GM23338 (cell line): ENCODE measurements around the gene VEZT. TPM values are rescaled to one million over a fixed set of nuclear protein-coding genes. Genes with fewer than 3 reads are reported as not detected.
A peak's percentile ranks its signal among the peaks of the same experiment; 100 is the strongest.

ENCODE experiments used
- ATAC-seq: fragments of 200-7000 bp; cut with Tn5 transposase; 3 replicates; pipeline ENCODE4 v1.9.1; 2020
- DNase-seq: peaks from one replicate; pipeline ENCODE4 v3.0.0-alpha.2; 2015; ENCODE audit warnings: low spot score
- H2AFZ ChIP-seq: fragments of 200-600 bp; sonication (generic); 2 replicates; pipeline ENCODE4 v1.8.0; 2016; ENCODE audit warnings: antibody characterized with exemption, mild to moderate bottlenecking, moderate library complexity
- H3F3A ChIP-seq: fragments of 200-600 bp; sonication (generic); replicated peaks from 2 replicates; pipeline ENCODE4 v1.8.0; 2017; ENCODE audit warnings: antibody characterized with exemption, mixed run types, low read depth
- H3K27ac ChIP-seq: fragments of 200-600 bp; sonication (generic); 2 replicates; pipeline ENCODE4 v1.6.1; 2016; ENCODE audit warnings: low read depth
- H3K27me3 ChIP-seq: fragments of 200-600 bp; sonication (generic); 2 replicates; pipeline ENCODE4 v1.8.0; 2016; ENCODE audit warnings: mild to moderate bottlenecking, mixed run types, moderate library complexity; ENCODE audit not compliant: insufficient read depth
- H3K36me3 ChIP-seq: fragments of 200-600 bp; sonication (generic); 2 replicates; pipeline ENCODE4 v1.8.0; 2016; ENCODE audit warnings: mild to moderate bottlenecking; ENCODE audit not compliant: insufficient read depth
- H3K4me1 ChIP-seq: fragments of 200-600 bp; sonication (generic); 2 replicates; pipeline ENCODE4 v1.8.0; 2016; ENCODE audit warnings: mild to moderate bottlenecking, moderate library complexity; ENCODE audit not compliant: insufficient read depth
- H3K4me2 ChIP-seq: fragments of 200-600 bp; sonication (generic); 2 replicates; pipeline ENCODE4 v1.7.1; 2017; ENCODE audit warnings: mixed run types
- H3K4me3 ChIP-seq: fragments of 200-600 bp; sonication (generic); 2 replicates; pipeline ENCODE4 v1.6.1; 2016; ENCODE audit warnings: mixed run types
- H3K79me2 ChIP-seq: fragments of 200-600 bp; sonication (generic); replicated peaks from 2 replicates; pipeline ENCODE4 v1.8.0; 2017; ENCODE audit warnings: mild to moderate bottlenecking; ENCODE audit not compliant: insufficient read depth
- H3K9me2 ChIP-seq: fragments of 200-600 bp; sonication (generic); 2 replicates; pipeline ENCODE4 v1.8.0; 2017; ENCODE audit not compliant: insufficient read depth
- H4K20me1 ChIP-seq: fragments of 200-600 bp; sonication (generic); replicated peaks from 2 replicates; pipeline ENCODE4 v1.8.0; 2017; ENCODE audit warnings: mild to moderate bottlenecking; ENCODE audit not compliant: insufficient read depth
- H3K27ac Mint-ChIP-seq: 2 replicates; pipeline ENCODE4 v1.8.0; 2020; ENCODE audit warnings: inconsistent platforms, mild to moderate bottlenecking, moderate library complexity, mixed read lengths
- H3K27me3 Mint-ChIP-seq: 3 replicates; pipeline ENCODE4 v1.8.0; 2022; ENCODE audit warnings: low read depth, mild to moderate bottlenecking, moderate library complexity, mixed read lengths, inconsistent platforms; ENCODE audit not compliant: insufficient read depth, poor library complexity
- H3K36me3 Mint-ChIP-seq: 3 replicates; pipeline ENCODE4 v1.8.0; 2021; ENCODE audit warnings: low read depth, mild to moderate bottlenecking, inconsistent platforms, moderate library complexity, mixed read lengths
- H3K4me1 Mint-ChIP-seq: 3 replicates; pipeline ENCODE4 v1.8.0; 2020; ENCODE audit warnings: mild to moderate bottlenecking, inconsistent platforms, mixed read lengths
- H3K4me3 Mint-ChIP-seq: 3 replicates; pipeline ENCODE4 v1.8.0; 2021; ENCODE audit warnings: moderate library complexity, mild to moderate bottlenecking, inconsistent platforms, mixed read lengths
- H3K9me3 Mint-ChIP-seq: 3 replicates; pipeline ENCODE4 v1.8.0; 2020; ENCODE audit warnings: moderate library complexity, mild to moderate bottlenecking, inconsistent platforms, mixed read lengths
- CREB1 ChIP-seq: fragments of 250-450 bp; sonication (Bioruptor Pico); IDR thresholded peaks from 2 replicates; pipeline ENCODE4 v1.5.0; 2020; ENCODE audit warnings: low read depth, mild to moderate bottlenecking, moderate library complexity
- CTCF ChIP-seq, 2 experiments: fragments of 200-600 bp in 1 of 2; sonication (generic) in 1 of 2; conservative IDR thresholded peaks; 2 replicates each; pipeline versions ENCODE4 v1.5.1 to v1.6.1; 2016 to 2017; ENCODE audit warnings: antibody characterized with exemption in 2 of 2, low read depth in 2 of 2, mild to moderate bottlenecking in 2 of 2, moderate library complexity in 1 of 2
- EZH2 ChIP-seq: fragments of 200-600 bp; sonication (generic); IDR thresholded peaks from one replicate; pipeline ENCODE4 v1.8.0; 2017; ENCODE audit warnings: antibody characterized with exemption, mild to moderate bottlenecking, low read depth; ENCODE audit not compliant: unreplicated experiment
- EZH2phosphoT487 ChIP-seq: fragments of 200-600 bp; sonication (generic); IDR thresholded peaks from one replicate; pipeline ENCODE4 v1.8.1; 2018; ENCODE audit warnings: antibody characterized with exemption; ENCODE audit not compliant: unreplicated experiment
- JUNB ChIP-seq: IDR thresholded peaks from one replicate; pipeline ENCODE4 v1.6.1; 2016; ENCODE audit warnings: antibody characterized with exemption; ENCODE audit not compliant: unreplicated experiment
- NANOG ChIP-seq: IDR thresholded peaks from 2 replicates; pipeline ENCODE4 v1.6.1; 2016; ENCODE audit warnings: antibody characterized with exemption, borderline replicate concordance
- POLR2AphosphoS5 ChIP-seq: IDR thresholded peaks from 2 replicates; pipeline ENCODE4 v1.6.1; 2016; ENCODE audit warnings: antibody characterized with exemption, low read depth
- STAT1 ChIP-seq: IDR thresholded peaks from one replicate; pipeline ENCODE4 v1.6.1; 2016; ENCODE audit warnings: antibody characterized with exemption; ENCODE audit not compliant: unreplicated experiment
- ZNF114 ChIP-seq: fragments of 250-450 bp; sonication (Bioruptor Pico); IDR thresholded peaks from 2 replicates; pipeline ENCODE4 v1.5.0; 2020; ENCODE audit warnings: mild to moderate bottlenecking, moderate library complexity
- ZNF331 ChIP-seq: fragments of 250-450 bp; sonication (Bioruptor Pico); IDR thresholded peaks from 2 replicates; pipeline ENCODE4 v1.5.0; 2020; ENCODE audit warnings: low read depth, mild to moderate bottlenecking, moderate library complexity
- polyA plus RNA-seq: library from polyadenylated mRNA; unstranded; fragments of >200 nt; fragmentation: Nextera tagmentation; extraction: Ambion mirVana; gene quantifications from 2 replicates; pipeline ENCODE4 v1.2.1, GENCODE V29; 2016
- total RNA-seq: library from RNA; depleted of rRNA; stranded (reverse); fragments of >200 nt; shearing (Covaris generic); gene quantifications from 2 replicates; pipeline ENCODE4 v1.2.3, GENCODE V29; 2014
- TF ChIP-seq, protein P1 (sequence below): fragments of 250-450 bp; sonication (Bioruptor Pico); IDR thresholded peaks from 2 replicates; pipeline ENCODE4 v1.5.0; 2020; ENCODE audit warnings: mild to moderate bottlenecking, moderate library complexity
- TF ChIP-seq, protein P2 (sequence below): IDR thresholded peaks from one replicate; pipeline ENCODE4 v1.6.1; 2018; ENCODE audit warnings: antibody characterized with exemption; ENCODE audit not compliant: unreplicated experiment

VEZT gene
- total and polyA plus RNA-seq, 2 experiments from 2014 or later, result 34.2 to 51.5 TPM

DNA sequence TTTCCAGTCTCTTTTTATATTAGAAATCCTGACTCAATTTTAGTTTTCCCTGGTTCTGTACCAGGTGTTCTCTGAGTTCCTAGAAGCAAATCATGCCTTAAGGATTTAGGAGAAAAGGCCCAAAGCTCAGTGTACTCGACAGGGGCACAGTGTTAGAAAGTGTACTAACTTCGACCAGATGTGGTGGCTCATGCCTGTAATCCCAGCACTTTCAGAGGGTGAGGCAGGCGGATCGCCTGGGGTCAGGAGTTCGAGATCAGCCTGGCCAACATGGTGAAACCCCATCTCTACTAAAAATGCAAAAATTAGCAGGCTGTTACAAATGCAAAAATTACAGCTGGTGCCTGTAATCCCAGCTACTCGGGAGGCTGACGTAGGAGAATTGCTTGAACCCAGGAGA, 12.0 kb downstream of the VEZT start:
- Histone ChIP-seq H3K27me3 (no peaks in the 10 kb centered on the region), H2AFZ (no peak overlapping the region), H3K9me2 (no peaks in the 10 kb centered on the region), H3F3A (no peaks in the 10 kb centered on the region), H3K36me3 (no peaks in the 10 kb centered on the region; the same call in 1 of the 2 replicates), H4K20me1 (peaks cover 15% of the 10 kb centered on the region; the same call in 1 of the 2 replicates), H3K79me2 (peaks cover 100% of the 10 kb centered on the region), H3K4me3 (no peak overlapping the region), H3K4me2 (no peak overlapping the region), H3K27ac (peak overlapping the region; percentile 48; the same call in 1 of the 2 replicates), H3K4me1 (0 out of 2 replicates have a peak, but pooled peaks cover 14% of the 10 kb centered on the region)
- DNase-seq, result no peak
- Mint-ChIP-seq H3K9me3 (peaks cover 7% of the 10 kb centered on the region; the same call in 2 of the 3 replicates), H3K4me1 (peaks cover 27% of the 10 kb centered on the region), H3K36me3 (peaks cover 29% of the 10 kb centered on the region), H3K27me3 (peaks cover 3% of the 10 kb centered on the region), H3K4me3 (no peak overlapping the region), H3K27ac (no peak overlapping the region)
- peak; percentile 63 for ATAC-seq
- TF ChIP-seq EZH2phosphoT487, result no peak
- TF ChIP-seq ZNF114, result no peak
- no peak for TF ChIP-seq STAT1
- no peak for TF ChIP-seq JUNB
- no peak for TF ChIP-seq ZNF331 (CRISPR knock-in tag)
- TF ChIP-seq, protein P1, sequence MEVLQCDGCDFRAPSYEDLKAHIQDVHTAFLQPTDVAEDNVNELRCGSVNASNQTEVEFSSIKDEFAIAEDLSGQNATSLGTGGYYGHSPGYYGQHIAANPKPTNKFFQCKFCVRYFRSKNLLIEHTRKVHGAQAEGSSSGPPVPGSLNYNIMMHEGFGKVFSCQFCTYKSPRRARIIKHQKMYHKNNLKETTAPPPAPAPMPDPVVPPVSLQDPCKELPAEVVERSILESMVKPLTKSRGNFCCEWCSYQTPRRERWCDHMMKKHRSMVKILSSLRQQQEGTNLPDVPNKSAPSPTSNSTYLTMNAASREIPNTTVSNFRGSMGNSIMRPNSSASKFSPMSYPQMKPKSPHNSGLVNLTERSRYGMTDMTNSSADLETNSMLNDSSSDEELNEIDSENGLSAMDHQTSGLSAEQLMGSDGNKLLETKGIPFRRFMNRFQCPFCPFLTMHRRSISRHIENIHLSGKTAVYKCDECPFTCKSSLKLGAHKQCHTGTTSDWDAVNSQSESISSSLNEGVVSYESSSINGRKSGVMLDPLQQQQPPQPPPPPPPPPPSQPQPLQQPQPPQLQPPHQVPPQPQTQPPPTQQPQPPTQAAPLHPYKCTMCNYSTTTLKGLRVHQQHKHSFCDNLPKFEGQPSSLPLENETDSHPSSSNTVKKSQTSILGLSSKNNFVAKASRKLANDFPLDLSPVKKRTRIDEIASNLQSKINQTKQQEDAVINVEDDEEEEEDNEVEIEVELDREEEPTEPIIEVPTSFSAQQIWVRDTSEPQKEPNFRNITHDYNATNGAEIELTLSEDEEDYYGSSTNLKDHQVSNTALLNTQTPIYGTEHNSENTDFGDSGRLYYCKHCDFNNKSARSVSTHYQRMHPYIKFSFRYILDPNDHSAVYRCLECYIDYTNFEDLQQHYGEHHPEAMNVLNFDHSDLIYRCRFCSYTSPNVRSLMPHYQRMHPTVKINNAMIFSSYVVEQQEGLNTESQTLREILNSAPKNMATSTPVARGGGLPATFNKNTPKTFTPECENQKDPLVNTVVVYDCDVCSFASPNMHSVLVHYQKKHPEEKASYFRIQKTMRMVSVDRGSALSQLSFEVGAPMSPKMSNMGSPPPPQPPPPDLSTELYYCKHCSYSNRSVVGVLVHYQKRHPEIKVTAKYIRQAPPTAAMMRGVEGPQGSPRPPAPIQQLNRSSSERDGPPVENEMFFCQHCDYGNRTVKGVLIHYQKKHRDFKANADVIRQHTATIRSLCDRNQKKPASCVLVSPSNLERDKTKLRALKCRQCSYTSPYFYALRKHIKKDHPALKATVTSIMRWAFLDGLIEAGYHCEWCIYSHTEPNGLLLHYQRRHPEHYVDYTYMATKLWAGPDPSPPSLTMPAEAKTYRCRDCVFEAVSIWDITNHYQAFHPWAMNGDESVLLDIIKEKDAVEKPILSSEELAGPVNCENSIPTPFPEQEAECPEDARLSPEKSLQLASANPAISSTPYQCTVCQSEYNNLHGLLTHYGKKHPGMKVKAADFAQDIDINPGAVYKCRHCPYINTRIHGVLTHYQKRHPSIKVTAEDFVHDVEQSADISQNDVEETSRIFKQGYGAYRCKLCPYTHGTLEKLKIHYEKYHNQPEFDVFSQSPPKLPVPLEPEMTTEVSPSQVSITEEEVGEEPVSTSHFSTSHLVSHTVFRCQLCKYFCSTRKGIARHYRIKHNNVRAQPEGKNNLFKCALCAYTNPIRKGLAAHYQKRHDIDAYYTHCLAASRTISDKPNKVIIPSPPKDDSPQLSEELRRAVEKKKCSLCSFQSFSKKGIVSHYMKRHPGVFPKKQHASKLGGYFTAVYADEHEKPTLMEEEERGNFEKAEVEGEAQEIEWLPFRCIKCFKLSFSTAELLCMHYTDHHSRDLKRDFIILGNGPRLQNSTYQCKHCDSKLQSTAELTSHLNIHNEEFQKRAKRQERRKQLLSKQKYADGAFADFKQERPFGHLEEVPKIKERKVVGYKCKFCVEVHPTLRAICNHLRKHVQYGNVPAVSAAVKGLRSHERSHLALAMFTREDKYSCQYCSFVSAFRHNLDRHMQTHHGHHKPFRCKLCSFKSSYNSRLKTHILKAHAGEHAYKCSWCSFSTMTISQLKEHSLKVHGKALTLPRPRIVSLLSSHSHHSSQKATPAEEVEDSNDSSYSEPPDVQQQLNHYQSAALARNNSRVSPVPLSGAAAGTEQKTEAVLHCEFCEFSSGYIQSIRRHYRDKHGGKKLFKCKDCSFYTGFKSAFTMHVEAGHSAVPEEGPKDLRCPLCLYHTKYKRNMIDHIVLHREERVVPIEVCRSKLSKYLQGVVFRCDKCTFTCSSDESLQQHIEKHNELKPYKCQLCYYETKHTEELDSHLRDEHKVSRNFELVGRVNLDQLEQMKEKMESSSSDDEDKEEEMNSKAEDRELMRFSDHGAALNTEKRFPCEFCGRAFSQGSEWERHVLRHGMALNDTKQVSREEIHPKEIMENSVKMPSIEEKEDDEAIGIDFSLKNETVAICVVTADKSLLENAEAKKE (CRISPR knock-in tag), result no peak
- TF ChIP-seq CTCF (conservative IDR thresholded peaks at IDR 0.05; ENCODE audit: low read depth in 2 of 2), result no peak
- TF ChIP-seq POLR2AphosphoS5, result no peak
- no peak for TF ChIP-seq NANOG
- no peak for TF ChIP-seq EZH2
- TF ChIP-seq, protein P2, sequence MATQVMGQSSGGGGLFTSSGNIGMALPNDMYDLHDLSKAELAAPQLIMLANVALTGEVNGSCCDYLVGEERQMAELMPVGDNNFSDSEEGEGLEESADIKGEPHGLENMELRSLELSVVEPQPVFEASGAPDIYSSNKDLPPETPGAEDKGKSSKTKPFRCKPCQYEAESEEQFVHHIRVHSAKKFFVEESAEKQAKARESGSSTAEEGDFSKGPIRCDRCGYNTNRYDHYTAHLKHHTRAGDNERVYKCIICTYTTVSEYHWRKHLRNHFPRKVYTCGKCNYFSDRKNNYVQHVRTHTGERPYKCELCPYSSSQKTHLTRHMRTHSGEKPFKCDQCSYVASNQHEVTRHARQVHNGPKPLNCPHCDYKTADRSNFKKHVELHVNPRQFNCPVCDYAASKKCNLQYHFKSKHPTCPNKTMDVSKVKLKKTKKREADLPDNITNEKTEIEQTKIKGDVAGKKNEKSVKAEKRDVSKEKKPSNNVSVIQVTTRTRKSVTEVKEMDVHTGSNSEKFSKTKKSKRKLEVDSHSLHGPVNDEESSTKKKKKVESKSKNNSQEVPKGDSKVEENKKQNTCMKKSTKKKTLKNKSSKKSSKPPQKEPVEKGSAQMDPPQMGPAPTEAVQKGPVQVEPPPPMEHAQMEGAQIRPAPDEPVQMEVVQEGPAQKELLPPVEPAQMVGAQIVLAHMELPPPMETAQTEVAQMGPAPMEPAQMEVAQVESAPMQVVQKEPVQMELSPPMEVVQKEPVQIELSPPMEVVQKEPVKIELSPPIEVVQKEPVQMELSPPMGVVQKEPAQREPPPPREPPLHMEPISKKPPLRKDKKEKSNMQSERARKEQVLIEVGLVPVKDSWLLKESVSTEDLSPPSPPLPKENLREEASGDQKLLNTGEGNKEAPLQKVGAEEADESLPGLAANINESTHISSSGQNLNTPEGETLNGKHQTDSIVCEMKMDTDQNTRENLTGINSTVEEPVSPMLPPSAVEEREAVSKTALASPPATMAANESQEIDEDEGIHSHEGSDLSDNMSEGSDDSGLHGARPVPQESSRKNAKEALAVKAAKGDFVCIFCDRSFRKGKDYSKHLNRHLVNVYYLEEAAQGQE, result no peak
- no peak for TF ChIP-seq CREB1 (CRISPR knock-in tag)
